Breast epithelium (tissue), 4 donors: ENCODE measurements around the gene TOE1. TPM values are rescaled to one million over a fixed set of nuclear protein-coding genes. Genes with fewer than 3 reads are reported as not detected.

Experiments used
- DNase-seq, 2 donors: peaks; one replicate each; pipeline ENCODE4 v3.0.0-alpha.2; 2019; ENCODE audit warnings: low spot score in 2 of 2
- H3K27ac ChIP-seq, 2 donors: fragments of 200-600 bp; sonication (generic) in 1 of 2; one replicate each; pipeline ENCODE4 v1.5.1; 2016 to 2019; ENCODE audit warnings: mild to moderate bottlenecking in 1 of 2
- H3K27me3 ChIP-seq, 2 donors: fragments of 200-600 bp; sonication (generic) in 1 of 2; one replicate each; pipeline versions ENCODE4 v1.5.1 to v1.6.0; 2017 to 2019; ENCODE audit warnings: control low read depth in 1 of 2, mild to moderate bottlenecking in 1 of 2
- H3K36me3 ChIP-seq: fragments of 200-600 bp; one replicate; pipeline ENCODE4 v1.5.1; 2019
- H3K4me1 ChIP-seq, 2 donors: fragments of 200-600 bp; sonication (generic); one replicate each; pipeline ENCODE4 v1.5.1; 2016 to 2019; ENCODE audit warnings: control low read depth in 1 of 2
- H3K4me3 ChIP-seq, 3 donors: fragments of 200-600 bp; sonication (generic); 1 replicate in 2 of 3; 2 replicates in 1 of 3; pipeline ENCODE4 v1.5.1; 2016 to 2019; ENCODE audit warnings: mild to moderate bottlenecking in 3 of 3, moderate library complexity in 2 of 3
- H3K9me3 ChIP-seq, 2 donors: fragments of 200-600 bp; sonication (generic) in 1 of 2; one replicate each; pipeline ENCODE4 v1.5.1; 2016 to 2019; ENCODE audit warnings: control low read depth in 1 of 2
- CTCF ChIP-seq, 3 donors: fragments of 450-650 bp; IDR thresholded peaks; one replicate each; pipeline ENCODE4 v1.5.1; 2016 to 2017; ENCODE audit warnings: antibody characterized with exemption in 3 of 3, mild to moderate bottlenecking in 3 of 3, moderate library complexity in 3 of 3
- POLR2A ChIP-seq: fragments of 450-650 bp; IDR thresholded peaks from one replicate; pipeline ENCODE4 v1.6.1; 2016; ENCODE audit warnings: antibody characterized with exemption, mild to moderate bottlenecking, moderate library complexity
- POLR2AphosphoS5 ChIP-seq, 3 donors: sonication (generic); formaldehyde crosslinking; IDR thresholded peaks; one replicate each; pipeline ENCODE4 v1.6.1; 2017; ENCODE audit warnings: antibody characterized with exemption in 3 of 3
- intact Hi-C: fragments of 100-400 bp; cut with DNase I; formaldehyde crosslinking; loops from one replicate; pipeline ENCODE4 v1.15.1; 2023; ENCODE audit warnings: low total_unique reads
- total RNA-seq, 3 donors: library from RNA; depleted of rRNA; stranded (reverse); fragments of >200 nt; gene quantifications; one replicate each; pipeline ENCODE4 v1.1.0, GENCODE V29; 2016

TOE1 gene
- total RNA-seq, 3 donors from 2014 or later, result 8.6 to 21.2 (median 11.1) TPM

- intact Hi-C loops, result no loop called here
- no peaks in the 10 kb centered on the region for H3K4me1 ChIP-seq
- no peak for DNase-seq
- TF ChIP-seq POLR2A (no peak), POLR2AphosphoS5 (IDR thresholded peaks at IDR 0.05) (no peak), CTCF (IDR thresholded peaks at IDR 0.05) (no peak)
- no peak overlapping the region for H3K4me3 ChIP-seq
- H3K36me3 ChIP-seq, result no peaks in the 10 kb centered on the region
- H3K27me3 ChIP-seq, result no peaks in the 10 kb centered on the region
- no peaks in the 10 kb centered on the region for H3K9me3 ChIP-seq
- H3K27ac ChIP-seq, result no peak overlapping the region
Observed at GRCh38 chr1:45331436-45332345, 8.3 kb upstream of the TOE1 start.

GRCh38 chr1:45332346-45332720, 7.6 kb upstream of the TOE1 start:
- intact Hi-C loops, result no loop called here
- TF ChIP-seq POLR2AphosphoS5 (IDR thresholded peaks at IDR 0.05) (no peak), POLR2A (no peak), CTCF (IDR thresholded peaks at IDR 0.05) (no peak)
- Histone ChIP-seq H3K9me3 (no peaks in the 10 kb centered on the region), H3K36me3 (no peaks in the 10 kb centered on the region), H3K4me3 (no peak overlapping the region), H3K27ac (no peak overlapping the region), H3K4me1 (no peaks in the 10 kb centered on the region), H3K27me3 (no peaks in the 10 kb centered on the region)
- DNase-seq, result no peak

- Histone ChIP-seq H3K36me3 (no peaks in the 10 kb centered on the region), H3K27ac (no peak overlapping the region), H3K4me1 (no peaks in the 10 kb centered on the region), H3K9me3 (no peaks in the 10 kb centered on the region), H3K27me3 (no peaks in the 10 kb centered on the region), H3K4me3 (no peak overlapping the region)
- DNase-seq, result no peak
- intact Hi-C loops, result no loop called here
- TF ChIP-seq CTCF (IDR thresholded peaks at IDR 0.05) (no peak), POLR2A (no peak), POLR2AphosphoS5 (IDR thresholded peaks at IDR 0.05) (no peak)
Observed at GRCh38 chr1:45334308-45335245, 5.4 kb upstream of the TOE1 start.

- H3K4me1 ChIP-seq, result peaks cover 1 to 4% of the 10 kb centered on the region in 2 donors
- no peak for DNase-seq
- H3K27me3 ChIP-seq, result no peaks in the 10 kb centered on the region
- H3K9me3 ChIP-seq, result no peaks in the 10 kb centered on the region
- no peak overlapping the region for H3K4me3 ChIP-seq
- no peak overlapping the region for H3K27ac ChIP-seq
- no peaks in the 10 kb centered on the region for H3K36me3 ChIP-seq
- intact Hi-C loops, result no loop called here
- no peak for TF ChIP-seq POLR2AphosphoS5 (IDR thresholded peaks at IDR 0.05)
- no peak for TF ChIP-seq CTCF (IDR thresholded peaks at IDR 0.05)
- TF ChIP-seq POLR2A, result no peak
Observed at GRCh38 chr1:45335855-45336324, 4.1 kb upstream of the TOE1 start.
